ENCODE measurements around the gene PPT2. TPM values are rescaled to one million over a fixed set of nuclear protein-coding genes. Genes with fewer than 3 reads are reported as not detected.

Gene PPT2
- total and polyA plus RNA-seq, 2 of the 8 experiments (the other 6 are each of a cell fraction or from before 2014, with no cell fraction given) = 24.1 to 39.5 TPM

DNA sequence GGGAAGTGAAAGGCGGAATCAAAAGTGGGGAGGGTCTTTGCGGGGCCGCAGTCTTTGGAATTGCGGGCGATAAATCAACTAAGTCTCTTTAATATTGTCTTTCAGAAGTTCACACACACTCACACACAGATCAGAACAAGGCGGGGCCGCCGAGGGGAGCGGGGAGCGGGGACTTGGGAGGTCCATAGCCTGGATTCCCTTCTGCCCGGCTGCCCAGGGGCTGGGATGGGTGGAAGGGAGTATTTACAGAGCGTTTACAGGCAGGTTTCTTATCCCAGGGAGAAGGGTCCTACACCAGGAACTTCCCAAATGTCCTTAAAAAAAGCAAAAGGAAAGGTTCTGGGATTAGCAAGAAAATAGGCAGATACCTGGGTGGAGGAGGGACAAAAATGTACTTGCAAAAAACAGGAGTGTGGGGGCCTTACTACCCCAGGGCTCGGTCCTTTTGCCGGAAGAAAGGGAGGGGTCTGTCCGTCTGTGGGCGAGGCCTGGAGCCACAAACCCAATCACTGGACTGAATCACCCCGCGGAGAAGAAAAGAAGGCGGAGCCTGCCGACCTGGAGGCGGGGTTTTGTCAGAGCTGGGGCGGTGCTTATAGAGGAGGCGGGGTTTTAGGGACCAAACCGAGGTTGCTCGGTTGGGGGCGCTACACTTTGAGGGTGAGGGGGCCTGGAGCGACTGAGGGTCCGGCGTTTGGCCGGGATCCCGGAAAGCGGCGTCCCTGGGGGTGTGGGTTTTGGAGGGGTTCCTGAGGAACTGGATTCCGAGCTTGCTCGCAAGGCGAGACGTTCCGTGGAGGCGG is 5.5 kb upstream of the PPT2 start:
- Histone ChIP-seq H2BK120ac (replicated peaks; ENCODE audit: low read depth, low read length) (no peak overlapping the region), H4K5ac (ENCODE audit: insufficient read length, low read depth, low read length) (no peak overlapping the region), H3K18ac (ENCODE audit: extremely low read depth, low read length) (peak overlapping the region; percentile 32; the same call in 1 of the 2 replicates), H3K23me2 (ENCODE audit: low read depth, low read length) (peaks cover 18% of the 10 kb centered on the region), H3K4me1 (replicated peaks in 1 of 4; ENCODE audit: control insufficient read depth in 3 of 4, insufficient read depth in 4 of 4, low read length in 3 of 4) (peaks cover 10 to 33% (median 16%) of the 10 kb centered on the region in 4 experiments), H3K9me3 (ENCODE audit: insufficient read depth in 2 of 2, low read depth in 1 of 2, low read length in 1 of 2) (no peaks in the 10 kb centered on the region), H2AFZ (ENCODE audit: low read length) (peak overlapping the region; percentile 67; the same call in 1 of the 2 replicates), H2BK5ac (ENCODE audit: low read depth, low read length) (no peak overlapping the region), H2BK12ac (ENCODE audit: low read depth, low read length) (no peak overlapping the region), H4K20me1 (replicated peaks in 1 of 2; ENCODE audit: control insufficient read depth in 1 of 2, insufficient read depth in 2 of 2, low read length in 2 of 2) (no peaks in the 10 kb centered on the region), H2AK5ac (ENCODE audit: low read depth, low read length) (no peak overlapping the region), H3K36me3 (ENCODE audit: control insufficient read depth in 2 of 4, insufficient read depth in 4 of 4, low read length in 3 of 4) (no peaks in the 10 kb centered on the region), H3K4me2 (ENCODE audit: insufficient read depth in 1 of 2, low read depth in 2 of 2, low read length in 2 of 2) (peak overlapping the region; percentile 94 to 100), H3K23ac (ENCODE audit: insufficient read length) (no peak overlapping the region), H4K91ac (replicated peaks; ENCODE audit: insufficient read length, low read length) (no peak overlapping the region), H3K4me3 (ENCODE audit: extremely low read depth in 1 of 4, insufficient read depth in 2 of 4, low read depth in 3 of 4, low read length in 4 of 4) (peak overlapping the region; percentile 51 to 76 (median 70)), H3K79me1 (ENCODE audit: low read depth, low read length) (no peaks in the 10 kb centered on the region), H3K4ac (replicated peaks; ENCODE audit: insufficient read length, low read depth, low read length) (no peak overlapping the region), H4K8ac (ENCODE audit: extremely low read depth, insufficient read depth, low read length) (peak overlapping the region; percentile 85; the same call in 1 of the 2 replicates), H3K14ac (ENCODE audit: insufficient read length) (no peak overlapping the region), H2BK15ac (ENCODE audit: low read length) (no peak overlapping the region), H3K56ac (replicated peaks; ENCODE audit: insufficient read length, low read depth, low read length) (no peak overlapping the region), H3K79me2 (ENCODE audit: control insufficient read depth in 1 of 2, insufficient read depth in 2 of 2, low read length in 2 of 2) (no peaks in the 10 kb centered on the region), H3K27ac (ENCODE audit: low read depth, low read length) (no peak overlapping the region), H3K9ac (replicated peaks in 1 of 4; ENCODE audit: extremely low read depth in 1 of 4, low read depth in 3 of 4, low read length in 3 of 4) (peak overlapping the region in 1 of 4 experiments; percentile 26; a peak in 2 of 7 replicates), H2BK20ac (ENCODE audit: low read length) (no peak overlapping the region), H3K27me3 (replicated peaks in 1 of 4; ENCODE audit: control insufficient read depth in 3 of 4, extremely low read depth in 1 of 4, insufficient read depth in 3 of 4, low read length in 3 of 4) (peaks cover 4 to 41% (median 37%) of the 10 kb centered on the region in 4 experiments)
- DNase-seq (ENCODE audit: low read depth in 1 of 2, low spot score in 2 of 2) (peak; percentile 72 to 90), FAIRE-seq (no peak)
- POLR2A ChIA-PET (ENCODE audit: partially characterized antibody) = interaction anchor here (0.8 to 9.2 kb wide), 11 partner anchors 10 to 822 kb away, joined by 3 to 70 read pairs (median 4); partner anchors contain the start of genes AGPAT1, ATF6B, FKBPL and PBX2
- CTCF ChIA-PET (ENCODE audit: partially characterized antibody) = interaction anchor here (0.7 to 4.7 kb wide), 17 partner anchors 10 to 265 kb away, joined by 3 to 23 read pairs (median 5); partner anchors contain the start of genes ATF6B, GPSM3 and PBX2
- WGBS, 2 experiments (ENCODE audit: extremely low coverage in 1 of 2, insufficient coverage in 1 of 2, insufficient read length in 1 of 2, insufficient replicate concordance in 2 of 2, low coverage in 1 of 2, low lambda C conversion rate in 2 of 2, missing lambda C conversion rate in 1 of 2) = 5% methylated on average over 39 of the region's 39 CpGs; no CpG with 5 or more reads in 1 of the 2 experiments
- peak; percentile 46 for TF ChIP-seq KDM4A (IDR thresholded peaks at IDR 0.05; ENCODE audit: low read depth, low read length, severe bottlenecking)
- TF ChIP-seq SP1 (IDR thresholded peaks at IDR 0.05; ENCODE audit: low read depth, low read length) = peak; percentile 4; the same call in 1 of the 2 replicates
- peak; percentile 63; the same call in 1 of the 2 replicates for TF ChIP-seq SP4 (IDR thresholded peaks at IDR 0.05; ENCODE audit: low read length)
- 0 out of 2 replicates have a peak, but pooled peaks have one; percentile 4 for TF ChIP-seq JUND (IDR thresholded peaks at IDR 0.05; ENCODE audit: low read length)
- TF ChIP-seq ASH2L (IDR thresholded peaks at IDR 0.05; ENCODE audit: low read length) = peak; percentile 47
- TF ChIP-seq, protein P1, sequence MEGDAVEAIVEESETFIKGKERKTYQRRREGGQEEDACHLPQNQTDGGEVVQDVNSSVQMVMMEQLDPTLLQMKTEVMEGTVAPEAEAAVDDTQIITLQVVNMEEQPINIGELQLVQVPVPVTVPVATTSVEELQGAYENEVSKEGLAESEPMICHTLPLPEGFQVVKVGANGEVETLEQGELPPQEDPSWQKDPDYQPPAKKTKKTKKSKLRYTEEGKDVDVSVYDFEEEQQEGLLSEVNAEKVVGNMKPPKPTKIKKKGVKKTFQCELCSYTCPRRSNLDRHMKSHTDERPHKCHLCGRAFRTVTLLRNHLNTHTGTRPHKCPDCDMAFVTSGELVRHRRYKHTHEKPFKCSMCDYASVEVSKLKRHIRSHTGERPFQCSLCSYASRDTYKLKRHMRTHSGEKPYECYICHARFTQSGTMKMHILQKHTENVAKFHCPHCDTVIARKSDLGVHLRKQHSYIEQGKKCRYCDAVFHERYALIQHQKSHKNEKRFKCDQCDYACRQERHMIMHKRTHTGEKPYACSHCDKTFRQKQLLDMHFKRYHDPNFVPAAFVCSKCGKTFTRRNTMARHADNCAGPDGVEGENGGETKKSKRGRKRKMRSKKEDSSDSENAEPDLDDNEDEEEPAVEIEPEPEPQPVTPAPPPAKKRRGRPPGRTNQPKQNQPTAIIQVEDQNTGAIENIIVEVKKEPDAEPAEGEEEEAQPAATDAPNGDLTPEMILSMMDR (IDR thresholded peaks at IDR 0.05; ENCODE audit: control extremely low read depth in 1 of 3, insufficient read depth in 1 of 3, low read depth in 1 of 3, low read length in 3 of 3) = peak in 2 of 3 experiments; percentile 39 to 60; a peak in 3 of 4 replicates
- TF ChIP-seq ATF2 (IDR thresholded peaks at IDR 0.05; ENCODE audit: low read length) = no peak

Measured in H1 (cell line).